PFSK-1 (cell line): ENCODE results near the gene DNAJC6.

Experiments used
- FOXP2 ChIP-seq: optimal IDR thresholded peaks from 2 replicates; pipeline ENCODE3; 2011; ENCODE audit warnings: borderline replicate concordance, control low read depth, inconsistent platforms; ENCODE audit not compliant: insufficient read depth; ENCODE audit errors: extremely low read length, extremely low read depth
- POLR2AphosphoS5 ChIP-seq: IDR thresholded peaks from 2 replicates; pipeline ENCODE4 v1.6.1; 2012; ENCODE audit warnings: low read depth, mild to moderate bottlenecking, control low read depth, low read length, moderate library complexity
- SIN3A ChIP-seq: IDR thresholded peaks from 2 replicates; pipeline ENCODE4 v1.6.1; 2012; ENCODE audit warnings: mild to moderate bottlenecking, low read length, moderate library complexity, borderline replicate concordance; ENCODE audit not compliant: insufficient read depth
- TAF1 ChIP-seq: IDR thresholded peaks from 2 replicates; pipeline ENCODE4 v1.6.1; 2012; ENCODE audit warnings: low read length, control low read depth, borderline replicate concordance; ENCODE audit not compliant: insufficient read depth
- TF ChIP-seq, protein P1 (sequence below), 2 experiments: IDR thresholded peaks; 2 replicates each; pipeline versions ENCODE4 v1.6.1 to v1.8.0; 2011 to 2012; ENCODE audit warnings: low read depth in 2 of 2, low read length in 2 of 2, control low read depth in 1 of 2, inconsistent platforms in 1 of 2, mild to moderate bottlenecking in 1 of 2, moderate library complexity in 1 of 2; ENCODE audit not compliant: insufficient read depth in 1 of 2

The DNAJC6 gene

DNA sequence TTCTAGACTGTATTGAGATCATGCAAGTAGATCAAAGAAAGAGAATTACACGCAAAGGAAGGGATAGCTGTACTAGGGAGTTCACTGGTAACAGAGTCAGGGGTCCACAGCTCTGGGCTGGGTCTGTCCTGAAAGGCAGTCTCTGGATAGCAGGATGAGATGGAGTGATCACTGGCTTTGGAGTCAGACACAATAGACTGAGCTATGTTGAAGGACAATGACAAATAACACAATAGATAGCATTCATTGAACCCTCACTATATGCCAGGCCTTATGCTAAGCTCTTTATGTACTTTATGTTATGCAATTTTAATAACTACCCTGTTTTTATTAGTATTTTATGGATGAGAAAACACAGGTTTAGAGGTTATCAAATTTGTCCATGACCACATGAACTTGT, 10.0 kb upstream of the DNAJC6 start:
- TF ChIP-seq SIN3A (no peak), TAF1 (no peak), FOXP2 (no peak), POLR2AphosphoS5 (no peak)
- TF ChIP-seq, protein P1, sequence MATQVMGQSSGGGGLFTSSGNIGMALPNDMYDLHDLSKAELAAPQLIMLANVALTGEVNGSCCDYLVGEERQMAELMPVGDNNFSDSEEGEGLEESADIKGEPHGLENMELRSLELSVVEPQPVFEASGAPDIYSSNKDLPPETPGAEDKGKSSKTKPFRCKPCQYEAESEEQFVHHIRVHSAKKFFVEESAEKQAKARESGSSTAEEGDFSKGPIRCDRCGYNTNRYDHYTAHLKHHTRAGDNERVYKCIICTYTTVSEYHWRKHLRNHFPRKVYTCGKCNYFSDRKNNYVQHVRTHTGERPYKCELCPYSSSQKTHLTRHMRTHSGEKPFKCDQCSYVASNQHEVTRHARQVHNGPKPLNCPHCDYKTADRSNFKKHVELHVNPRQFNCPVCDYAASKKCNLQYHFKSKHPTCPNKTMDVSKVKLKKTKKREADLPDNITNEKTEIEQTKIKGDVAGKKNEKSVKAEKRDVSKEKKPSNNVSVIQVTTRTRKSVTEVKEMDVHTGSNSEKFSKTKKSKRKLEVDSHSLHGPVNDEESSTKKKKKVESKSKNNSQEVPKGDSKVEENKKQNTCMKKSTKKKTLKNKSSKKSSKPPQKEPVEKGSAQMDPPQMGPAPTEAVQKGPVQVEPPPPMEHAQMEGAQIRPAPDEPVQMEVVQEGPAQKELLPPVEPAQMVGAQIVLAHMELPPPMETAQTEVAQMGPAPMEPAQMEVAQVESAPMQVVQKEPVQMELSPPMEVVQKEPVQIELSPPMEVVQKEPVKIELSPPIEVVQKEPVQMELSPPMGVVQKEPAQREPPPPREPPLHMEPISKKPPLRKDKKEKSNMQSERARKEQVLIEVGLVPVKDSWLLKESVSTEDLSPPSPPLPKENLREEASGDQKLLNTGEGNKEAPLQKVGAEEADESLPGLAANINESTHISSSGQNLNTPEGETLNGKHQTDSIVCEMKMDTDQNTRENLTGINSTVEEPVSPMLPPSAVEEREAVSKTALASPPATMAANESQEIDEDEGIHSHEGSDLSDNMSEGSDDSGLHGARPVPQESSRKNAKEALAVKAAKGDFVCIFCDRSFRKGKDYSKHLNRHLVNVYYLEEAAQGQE (IDR thresholded peaks at IDR 0.05; ENCODE audit: insufficient read depth in 1 of 2, low read depth in 2 of 2, low read length in 2 of 2) = no peak

DNA sequence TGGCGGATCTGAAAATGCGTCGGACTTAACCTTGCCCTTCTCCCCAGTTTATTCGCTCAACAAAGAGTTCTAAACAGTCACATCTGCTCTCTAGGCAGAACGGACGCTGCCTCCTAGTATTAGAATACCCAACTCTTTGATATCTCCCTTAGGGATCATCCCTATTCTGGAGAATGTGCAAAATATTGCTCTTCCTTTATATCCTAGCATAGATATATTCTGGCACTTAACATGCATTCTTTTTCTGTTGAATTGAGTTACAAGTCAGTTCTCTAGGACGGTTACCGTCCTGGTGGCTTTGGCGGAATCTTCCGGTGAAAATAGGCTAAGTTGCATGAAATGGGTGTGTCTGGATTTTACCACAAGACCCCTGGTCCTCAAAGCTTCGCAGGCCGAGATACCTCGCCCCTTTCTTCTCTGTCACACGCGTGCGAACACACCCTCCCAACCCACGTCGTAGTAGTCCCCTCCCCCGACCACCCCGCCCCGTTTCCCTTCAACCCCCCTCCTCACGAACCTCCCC, 501 bp upstream of the DNAJC6 start:
- TF ChIP-seq, protein P1 (IDR thresholded peaks at IDR 0.05; ENCODE audit: insufficient read depth in 1 of 2, low read depth in 2 of 2, low read length in 2 of 2) = no peak
- TF ChIP-seq POLR2AphosphoS5 (no peak), SIN3A (no peak), TAF1 (no peak), FOXP2 (no peak)

DNA sequence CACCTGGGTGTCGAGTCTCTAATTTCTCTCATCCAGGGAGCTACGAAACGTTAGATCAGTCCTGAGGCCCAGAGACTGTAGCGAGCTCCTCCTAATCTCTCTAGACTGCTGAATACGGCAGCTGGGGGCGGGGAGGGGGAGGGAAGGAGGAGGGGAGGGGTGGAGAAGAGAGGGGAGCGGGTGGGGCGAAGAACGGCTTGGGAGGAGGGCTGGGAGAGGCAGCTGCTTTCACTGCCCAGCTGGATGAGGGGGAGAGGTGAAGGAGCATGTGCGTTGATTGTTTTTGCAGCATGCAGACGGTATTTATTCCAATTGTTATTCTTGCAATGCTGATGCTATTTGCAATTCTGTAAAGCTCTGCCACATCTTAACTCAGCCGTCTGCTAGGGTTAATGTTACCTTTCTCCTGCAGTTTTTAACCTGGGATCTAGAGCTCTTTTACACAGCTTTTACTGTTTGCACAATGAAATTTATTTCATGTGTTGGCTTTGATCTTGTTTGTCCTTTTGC, 790 bp downstream of the DNAJC6 start:
- no peak for TF ChIP-seq TAF1
- TF ChIP-seq FOXP2 = no peak
- TF ChIP-seq POLR2AphosphoS5 = no peak
- TF ChIP-seq, protein P1 (IDR thresholded peaks at IDR 0.05; ENCODE audit: insufficient read depth in 1 of 2, low read depth in 2 of 2, low read length in 2 of 2) = no peak
- no peak for TF ChIP-seq SIN3A

DNA sequence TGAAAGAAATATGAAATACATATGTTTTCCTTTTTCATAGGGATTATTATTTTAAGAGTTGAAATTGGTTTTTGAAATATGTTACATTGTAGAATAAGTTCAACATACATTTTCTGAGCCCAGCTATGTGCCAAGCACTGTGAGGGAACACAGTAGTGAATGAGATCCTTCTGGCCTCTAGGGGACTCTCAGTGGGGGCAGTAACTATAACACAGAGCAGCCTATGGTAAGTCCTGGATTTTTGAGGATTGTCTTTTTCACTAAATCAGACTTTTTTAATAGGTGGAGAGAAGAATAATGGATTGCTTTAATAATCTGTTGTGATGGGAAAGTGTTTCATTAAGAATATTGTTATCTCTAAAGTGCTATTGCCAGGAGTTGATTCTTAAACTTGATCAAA, 2.4 kb downstream of the DNAJC6 start:
- TF ChIP-seq SIN3A (no peak), TAF1 (no peak), FOXP2 (no peak), POLR2AphosphoS5 (no peak)
- TF ChIP-seq, protein P1 (IDR thresholded peaks at IDR 0.05; ENCODE audit: insufficient read depth in 1 of 2, low read depth in 2 of 2, low read length in 2 of 2) = no peak
